ENCODE results near the gene CYB5R4.

- TF ChIP-seq CTCF (IDR thresholded peaks at IDR 0.05) (no peak), EP300 (IDR thresholded peaks at IDR 0.05) (no peak)
These were observed 35.1 kb upstream of the CYB5R4 start for GRCh38 chr6:83824388-83824801.

Data from esophagus muscularis mucosa (tissue), 3 donors.